ENCODE results near the gene PLCXD3. TPM values are rescaled to one million over a fixed set of nuclear protein-coding genes. Genes with fewer than 3 reads are reported as not detected.

Gene PLCXD3
- total RNA-seq, 1 experiment from 2014 or later = 0.11 TPM

- no peak for DNase-seq (ENCODE audit: low read depth)
Measured at GRCh38 chr5:41289970-41290464, 220.4 kb downstream of the PLCXD3 start.

GRCh38 chr5:41286696-41287095, 223.7 kb downstream of the PLCXD3 start:
- DNase-seq (ENCODE audit: low read depth) = no peak

GRCh38 chr5:41286165-41286564, 224.2 kb downstream of the PLCXD3 start:
- no peak for DNase-seq (ENCODE audit: low read depth)

- DNase-seq (ENCODE audit: low read depth) = no peak
Measured at GRCh38 chr5:41284938-41285337, 225.5 kb downstream of the PLCXD3 start.

GRCh38 chr5:41281215-41281810, 229.1 kb downstream of the PLCXD3 start:
- DNase-seq (ENCODE audit: low read depth) = no peak

GRCh38 chr5:41279040-41279439, 231.4 kb downstream of the PLCXD3 start:
- DNase-seq (ENCODE audit: low read depth) = no peak

- DNase-seq (ENCODE audit: low read depth) = no peak
Measured at GRCh38 chr5:41277476-41278245, 232.7 kb downstream of the PLCXD3 start.

GRCh38 chr5:41275813-41276512, 234.4 kb downstream of the PLCXD3 start:
- no peak for DNase-seq (ENCODE audit: low read depth)

GRCh38 chr5:41270423-41271251, 239.8 kb downstream of the PLCXD3 start:
- peak; percentile 49 for DNase-seq (ENCODE audit: low read depth)

- DNase-seq (ENCODE audit: low read depth) = no peak
Measured at GRCh38 chr5:41268894-41269293, 241.5 kb downstream of the PLCXD3 start.

GRCh38 chr5:41266377-41266776, 244.0 kb downstream of the PLCXD3 start:
- DNase-seq (ENCODE audit: low read depth) = no peak

- DNase-seq (ENCODE audit: low read depth) = no peak
Measured at GRCh38 chr5:41264019-41264418, 246.4 kb downstream of the PLCXD3 start.

GRCh38 chr5:41263335-41263734, 247.1 kb downstream of the PLCXD3 start:
- DNase-seq (ENCODE audit: low read depth) = no peak

Measured in LHCN-M2 (cell line).